GM18507 (cell line): ENCODE results near the gene FSTL5.

Experiments
- DNase-seq: peaks from one replicate; pipeline ENCODE4 v3.0.0; 2011; ENCODE audit warnings: low read depth; ENCODE audit not compliant: insufficient read length; ENCODE audit errors: extremely low spot score
- FAIRE-seq: peaks from 2 replicates; lab custom pipeline; 2011; peaks lifted over from hg19 to GRCh38; lab: Jason Lieb, UNC

FSTL5 gene

GRCh38 chr4:161883157-161883556, 280.6 kb downstream of the FSTL5 start:
- DNase-seq (no peak), FAIRE-seq (no peak)

DNA sequence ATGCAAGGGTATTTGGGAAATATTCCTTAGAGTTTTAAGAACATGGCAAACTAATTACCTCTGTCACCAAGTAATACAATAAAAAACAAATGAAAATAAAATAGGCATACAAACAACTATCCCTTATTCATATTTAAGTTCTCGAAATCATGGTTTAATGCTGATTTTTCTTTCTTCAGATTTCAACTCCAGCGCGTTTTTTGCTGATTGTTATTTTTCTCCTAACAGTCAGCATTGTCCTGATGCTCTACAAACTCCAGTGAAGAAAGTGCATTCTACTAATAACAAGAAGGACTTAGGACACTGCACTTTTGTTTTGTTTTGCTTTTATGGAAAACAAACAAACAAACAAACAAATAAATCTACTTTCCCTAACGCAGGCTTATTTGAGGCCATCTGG, 282.4 kb downstream of the FSTL5 start:
- DNase-seq: no peak
- FAIRE-seq: no peak

DNA sequence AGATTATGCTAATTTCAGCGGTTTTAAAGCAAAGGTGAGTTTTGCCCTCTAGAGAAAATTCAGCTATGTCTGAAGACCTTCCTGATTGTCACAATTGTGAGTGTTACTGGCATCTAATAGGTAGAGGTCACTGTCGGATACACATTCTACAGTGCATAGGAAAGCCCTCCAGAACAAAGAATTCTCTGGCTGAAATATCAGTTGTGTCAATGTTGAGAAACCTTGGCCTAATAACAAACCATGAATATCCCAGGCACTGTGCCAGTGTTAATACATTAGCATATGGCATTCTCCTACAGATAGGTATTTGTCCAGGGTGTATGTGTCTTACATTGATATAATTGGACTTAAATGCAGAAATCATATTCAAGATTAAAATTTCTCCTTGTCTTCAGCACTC, 294.3 kb downstream of the FSTL5 start:
- FAIRE-seq (no peak), DNase-seq (no peak)

DNA sequence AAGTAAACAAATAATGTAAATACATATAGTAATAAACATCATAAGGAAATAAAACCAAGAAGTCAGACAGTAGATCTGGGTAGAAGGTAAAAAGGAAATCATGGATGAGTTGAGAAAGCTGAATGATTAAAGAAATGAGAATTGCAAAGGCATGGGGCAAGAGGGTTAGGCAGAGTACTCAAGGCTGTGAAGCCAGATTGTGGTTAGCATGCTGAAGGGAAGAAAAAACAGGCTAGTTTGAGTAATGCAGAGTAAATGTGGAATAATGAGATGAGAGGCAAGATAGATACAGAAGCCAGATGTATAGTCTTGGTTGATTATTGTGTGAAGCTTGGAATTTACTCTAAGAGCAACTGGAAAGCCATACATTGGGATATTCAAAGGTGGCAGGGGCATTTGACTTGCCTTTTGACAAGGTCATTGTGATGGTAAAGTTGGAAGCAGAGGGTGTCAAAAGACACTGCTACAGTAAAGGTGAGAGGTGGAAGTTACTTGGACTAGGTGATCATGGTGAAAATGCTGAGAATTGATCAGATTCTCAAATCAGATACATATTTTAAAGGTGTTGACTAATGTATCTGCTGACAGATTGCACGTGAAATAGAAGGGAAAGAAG, 307.0 kb downstream of the FSTL5 start:
- FAIRE-seq (no peak), DNase-seq (no peak)

GRCh38 chr4:161850631-161851030, 313.2 kb downstream of the FSTL5 start:
- FAIRE-seq: no peak

DNA sequence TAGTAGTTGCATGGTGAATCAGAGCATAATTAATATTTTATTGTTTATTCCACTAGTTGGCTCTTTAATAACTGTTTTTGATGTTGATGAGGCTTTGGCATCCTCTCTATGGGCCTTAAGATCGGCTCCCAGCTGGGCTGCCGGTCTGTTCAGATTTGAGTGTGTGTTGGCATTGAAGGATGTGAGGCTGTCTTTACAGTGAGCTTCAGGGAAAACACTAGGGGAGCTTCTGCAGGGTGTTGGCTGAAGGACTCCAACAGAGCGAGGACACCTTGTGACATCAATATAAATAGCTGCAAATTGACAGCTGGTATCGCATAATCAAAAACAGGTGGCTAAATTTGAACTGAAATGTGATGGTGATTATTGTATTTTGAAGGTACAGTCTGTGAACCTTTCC, 322.0 kb downstream of the FSTL5 start:
- FAIRE-seq (no peak), DNase-seq (no peak)

More at GRCh38 chr4:161850631-161851030, 313.2 kb downstream of the FSTL5 start:
- DNase-seq: no peak

DNA sequence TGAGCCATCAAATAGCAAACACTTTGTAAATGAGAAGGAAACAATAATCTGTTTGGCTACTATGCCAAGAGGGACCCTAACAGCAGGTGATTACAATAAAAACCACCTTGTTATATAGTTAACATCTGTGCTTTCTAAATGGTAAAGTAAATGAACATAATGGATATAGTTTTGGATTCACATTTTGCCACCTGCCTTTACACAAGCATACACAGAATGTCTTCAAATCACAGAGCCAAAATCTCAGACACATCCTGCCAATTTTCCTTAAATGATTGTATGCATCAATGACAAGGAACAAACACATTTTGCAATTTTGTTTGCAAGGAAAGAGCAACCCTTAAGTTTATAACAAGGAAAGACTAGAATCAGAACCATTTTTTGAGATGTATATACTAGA, 334.2 kb downstream of the FSTL5 start:
- no peak for DNase-seq
- no peak for FAIRE-seq

- no peak for DNase-seq
- no peak for FAIRE-seq
These were observed 335.7 kb downstream of the FSTL5 start for GRCh38 chr4:161828061-161828460.

GRCh38 chr4:161827013-161827412, 336.8 kb downstream of the FSTL5 start:
- DNase-seq (no peak), FAIRE-seq (no peak)

DNA sequence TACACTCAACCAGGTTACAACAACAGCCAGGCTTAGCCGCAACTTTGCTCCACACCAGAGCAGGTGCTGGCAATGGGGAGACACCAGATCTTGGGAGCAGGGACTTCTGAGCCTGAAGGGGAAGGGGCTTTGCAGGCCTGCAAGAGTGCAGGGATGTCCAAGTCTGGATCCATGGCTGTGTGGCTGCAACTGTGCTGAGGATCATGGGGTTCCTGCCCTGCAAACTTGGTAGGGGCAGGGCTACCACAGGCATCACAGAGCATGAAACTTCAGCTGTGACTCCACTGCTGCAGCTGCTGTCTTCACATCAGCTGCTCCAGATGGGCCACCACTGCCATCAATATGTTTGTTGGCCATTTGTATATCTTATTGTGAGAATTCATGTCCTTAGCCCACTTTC, 340.4 kb downstream of the FSTL5 start:
- FAIRE-seq (no peak), DNase-seq (no peak)

- no peak for FAIRE-seq
These were observed 341.6 kb downstream of the FSTL5 start for GRCh38 chr4:161822174-161822573.

DNA sequence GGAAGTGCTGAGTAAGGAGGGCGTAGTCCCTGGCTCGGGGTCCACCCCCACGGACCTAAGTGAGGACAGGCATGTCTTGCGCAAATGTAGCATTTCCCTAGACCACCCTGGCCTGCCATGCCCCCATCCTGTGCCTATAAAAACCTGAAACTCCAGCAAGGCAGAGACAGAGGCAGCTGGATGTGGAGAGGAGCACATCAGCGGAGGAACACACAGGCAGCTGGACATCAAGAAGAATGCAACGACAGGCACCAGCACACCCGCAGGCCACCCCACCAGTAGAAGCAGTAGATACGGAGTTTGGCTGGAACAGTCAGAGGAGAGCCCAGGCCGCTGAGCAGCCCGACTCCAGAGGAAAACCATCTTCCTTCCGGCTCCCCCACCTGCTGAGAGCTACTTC, 345.9 kb downstream of the FSTL5 start:
- DNase-seq: no peak
- no peak for FAIRE-seq

More at GRCh38 chr4:161822174-161822573, 341.6 kb downstream of the FSTL5 start:
- no peak for DNase-seq

GRCh38 chr4:161816958-161817357, 346.8 kb downstream of the FSTL5 start:
- FAIRE-seq (no peak), DNase-seq (no peak)

- FAIRE-seq: no peak
- DNase-seq: no peak
These were observed 348.0 kb downstream of the FSTL5 start for GRCh38 chr4:161815841-161816240.

GRCh38 chr4:161813889-161814288, 349.9 kb downstream of the FSTL5 start:
- FAIRE-seq (no peak), DNase-seq (no peak)

DNA sequence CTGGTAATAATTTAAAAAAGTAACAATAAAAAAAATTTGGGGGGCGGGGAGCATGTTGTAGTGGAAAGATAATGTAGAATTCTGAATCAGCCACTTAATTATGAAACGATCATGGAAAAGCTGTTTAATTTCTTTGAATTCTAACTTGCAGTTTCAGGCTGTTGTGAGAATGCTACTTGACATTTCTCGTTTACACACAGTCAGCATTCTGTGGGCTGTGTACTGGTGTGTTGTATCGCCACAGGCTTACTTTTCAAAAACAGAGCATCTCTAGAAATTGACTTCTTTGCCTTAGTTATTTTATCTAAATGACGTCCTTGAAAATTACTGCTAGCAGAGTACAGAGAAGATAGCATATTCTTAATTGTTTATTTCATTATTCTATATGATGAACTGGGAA, 350.4 kb downstream of the FSTL5 start:
- FAIRE-seq: no peak
- DNase-seq: no peak

DNA sequence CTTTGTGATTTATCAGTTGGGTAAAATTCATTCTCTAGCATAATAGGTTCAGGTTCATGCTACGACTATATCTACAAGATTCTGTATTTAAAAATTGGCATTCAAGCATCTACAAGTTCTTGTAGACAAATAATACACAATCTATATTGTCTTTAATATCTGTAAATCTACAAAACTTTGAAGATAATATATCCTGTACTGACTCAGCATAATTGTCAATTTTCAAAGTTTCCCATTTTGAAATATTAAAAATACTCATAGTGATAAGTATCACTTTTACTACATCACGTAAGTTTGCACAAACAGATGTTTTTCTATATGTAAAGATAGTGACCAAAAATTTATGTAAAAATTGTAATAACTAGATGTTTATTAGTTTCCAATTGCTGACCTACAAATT, 360.6 kb downstream of the FSTL5 start:
- FAIRE-seq (no peak), DNase-seq (no peak)

GRCh38 chr4:161799710-161800109, 364.1 kb downstream of the FSTL5 start:
- no peak for DNase-seq
- no peak for FAIRE-seq

GRCh38 chr4:161792991-161793390, 370.8 kb downstream of the FSTL5 start:
- DNase-seq: no peak

GRCh38 chr4:161791796-161792556, 371.8 kb downstream of the FSTL5 start:
- DNase-seq: no peak
- no peak for FAIRE-seq

More at GRCh38 chr4:161792991-161793390, 370.8 kb downstream of the FSTL5 start:
- FAIRE-seq: no peak

DNA sequence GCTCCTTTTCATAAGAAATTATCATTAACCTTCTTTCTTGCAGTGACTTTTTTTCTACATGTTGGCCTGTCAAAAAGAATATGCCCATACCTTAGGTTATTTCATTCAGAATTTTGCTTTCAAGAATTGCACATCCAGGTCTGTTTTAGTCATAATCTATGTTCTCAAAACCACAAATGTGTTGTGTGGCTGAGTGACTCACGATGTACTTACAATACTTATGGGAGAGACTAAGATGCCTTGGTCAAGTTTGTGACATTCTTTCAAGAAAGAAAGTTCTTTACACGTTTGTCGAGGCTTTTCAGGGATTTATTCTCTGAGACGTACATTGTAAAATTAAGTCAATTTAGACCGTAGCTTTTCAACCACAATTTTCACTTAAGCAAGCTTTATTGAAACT, 396.7 kb downstream of the FSTL5 start:
- DNase-seq: no peak
- FAIRE-seq: no peak
